HCT116 (cell line): ENCODE results near the gene OBSL1. TPM values are rescaled to one million over a fixed set of nuclear protein-coding genes. Genes with fewer than 3 reads are reported as not detected.

Experiments
- ATAC-seq: fragments of 200-7000 bp; cut with Tn5 transposase; 2 replicates; pipeline ENCODE4 v1.9.1; 2020; ENCODE audit warnings: mild to moderate bottlenecking, moderate library complexity
- BruUV-seq: library from RNA; stranded (reverse); fragments of 400-500 nt; replicated peaks from 2 replicates; lab custom pipeline; 2021; lab: Mats Ljungman, UMichigan
- CTCF ChIA-PET: fragments of 300-600 bp; sonication (Branson Sonifier 250); formaldehyde crosslinking; loops from one replicate; lab custom pipeline; 2021; ENCODE audit warnings: antibody characterized with exemption; lab: Charles Lee
- POLR2A ChIA-PET: fragments of 300-600, 350-600 bp; sonication (Branson Sonifier 250); formaldehyde crosslinking; loops from one replicate; lab custom pipeline; 2021; ENCODE audit warnings: antibody characterized with exemption; lab: Charles Lee
- RAD21 ChIA-PET, 2 experiments: fragments of 300-600 bp; sonication (Branson Sonifier 250); formaldehyde crosslinking; loops; one replicate each; lab custom pipeline; 2023; ENCODE audit warnings: low total read pairs in 2 of 2; ENCODE audit not compliant: uncharacterized antibody in 2 of 2, unreplicated experiment in 2 of 2, low non-redundant PET in 1 of 2; lab: Charles Lee
- DNase-seq: peaks from one replicate; pipeline ENCODE4 v3.0.0-alpha.2; 2010; ENCODE audit warnings: low read depth, low spot score
- H2AFZ ChIP-seq: fragments of 200-600 bp; shearing (Covaris generic), sonication (generic); 2 replicates; pipeline ENCODE4 v1.6.1; 2017; ENCODE audit warnings: low read depth, mixed run types, mixed read lengths, antibody characterized with exemption, low read length; ENCODE audit not compliant: poor library complexity, severe bottlenecking
- H3K27ac ChIP-seq: 2 replicates; pipeline ENCODE4 v1.5.1; 2012; ENCODE audit warnings: low read depth, low read length
- H3K27me3 ChIP-seq: fragments of 200-600 bp; sonication (generic); 2 replicates; pipeline ENCODE4 v1.6.1; 2016; ENCODE audit warnings: mixed run types, low read length, mixed read lengths; ENCODE audit not compliant: insufficient read depth
- H3K36me3 ChIP-seq, 2 experiments: fragments of 200-500 bp in 1 of 2; fragments of 200-600 bp in 1 of 2; sonication (Bioruptor generic) in 1 of 2; sonication (generic) in 1 of 2; 2 replicates each; pipeline versions ENCODE4 v1.5.1 to v1.6.1; 2014 to 2016; ENCODE audit warnings: low read length in 2 of 2, inconsistent platforms in 1 of 2, mixed read lengths in 1 of 2, mixed run types in 1 of 2; ENCODE audit not compliant: insufficient read depth in 2 of 2, control insufficient read depth in 1 of 2
- H3K4me1 ChIP-seq, 2 experiments: fragments of 200-600 bp in 1 of 2; sonication (generic) in 1 of 2; 2 replicates each; pipeline versions ENCODE4 v1.5.1 to v1.6.1; 2012 to 2017; ENCODE audit warnings: low read length in 2 of 2, inconsistent platforms in 1 of 2, mild to moderate bottlenecking in 1 of 2, mixed read lengths in 1 of 2, mixed run types in 1 of 2, moderate library complexity in 1 of 2; ENCODE audit not compliant: insufficient read depth in 2 of 2, control insufficient read depth in 1 of 2
- H3K4me2 ChIP-seq: fragments of 200-600 bp; sonication (generic); 2 replicates; pipeline ENCODE4 v1.6.1; 2017; ENCODE audit warnings: mixed run types, low read length, mixed read lengths
- H3K4me3 ChIP-seq, 2 experiments: fragments of 200-600 bp in 1 of 2; sonication (generic) in 1 of 2; replicated peaks in 1 of 2; 2 replicates each; pipeline ENCODE4 v1.5.1; 2011 to 2016; ENCODE audit warnings: low read length in 2 of 2, control low read depth in 1 of 2, low read depth in 1 of 2, mild to moderate bottlenecking in 1 of 2, mixed read lengths in 1 of 2, mixed run types in 1 of 2
- H3K79me2 ChIP-seq: fragments of 200-600 bp; sonication (generic); 2 replicates; pipeline ENCODE4 v1.6.1; 2017; ENCODE audit warnings: mild to moderate bottlenecking, mixed run types, low read length, moderate library complexity, mixed read lengths; ENCODE audit not compliant: insufficient read depth
- H3K9ac ChIP-seq: fragments of 200-600 bp; sonication (generic); 2 replicates; pipeline ENCODE4 v1.6.1; 2016; ENCODE audit warnings: low read length, mixed read lengths
- H3K9me2 ChIP-seq: fragments of 200-600 bp; sonication (generic), shearing (Covaris generic); 2 replicates; pipeline ENCODE4 v1.6.1; 2017; ENCODE audit warnings: mixed run types, mild to moderate bottlenecking, moderate library complexity; ENCODE audit not compliant: insufficient read depth
- H3K9me3 ChIP-seq, 2 experiments: fragments of 200-500 bp in 1 of 2; fragments of 200-600 bp in 1 of 2; sonication (Bioruptor generic) in 1 of 2; sonication (generic) in 1 of 2; 2 replicates each; pipeline ENCODE4 v1.6.1; 2014 to 2017; ENCODE audit warnings: low read length in 2 of 2, mixed read lengths in 2 of 2, inconsistent platforms in 1 of 2, low read depth in 1 of 2, mild to moderate bottlenecking in 1 of 2, mixed run types in 1 of 2, moderate library complexity in 1 of 2; ENCODE audit not compliant: control insufficient read depth in 1 of 2, insufficient read depth in 1 of 2
- H4K20me1 ChIP-seq: fragments of 200-600 bp; sonication (generic), shearing (Covaris generic); 2 replicates; pipeline ENCODE4 v1.6.1; 2017; ENCODE audit warnings: mixed run types, mild to moderate bottlenecking, moderate library complexity; ENCODE audit not compliant: insufficient read depth
- CBX3 ChIP-seq: IDR thresholded peaks from 2 replicates; pipeline ENCODE4 v1.6.1; 2012; ENCODE audit warnings: low read depth
- EZH2phosphoT487 ChIP-seq: fragments of 200-600 bp; IDR thresholded peaks from 2 replicates; pipeline ENCODE4 v1.6.1; 2018; ENCODE audit warnings: antibody characterized with exemption, borderline replicate concordance
- JUND ChIP-seq: IDR thresholded peaks from 2 replicates; pipeline ENCODE4 v1.6.1; 2012
- SIN3A ChIP-seq: IDR thresholded peaks from 2 replicates; pipeline ENCODE4 v1.6.1; 2012; ENCODE audit warnings: low read depth
- YY1 ChIP-seq: IDR thresholded peaks from 2 replicates; pipeline ENCODE4 v1.6.1; 2011; ENCODE audit warnings: low read length, low read depth, moderate library complexity, mild to moderate bottlenecking; ENCODE audit not compliant: insufficient replicate concordance; ENCODE audit errors: extremely low read depth
- ZFX ChIP-seq: fragments of 450-650 bp; IDR thresholded peaks from 2 replicates; pipeline ENCODE4 v1.6.1; 2017
- ZNF274 ChIP-seq: fragments of 200-500 bp; sonication (Bioruptor generic); IDR thresholded peaks from 2 replicates; pipeline ENCODE4 v1.6.1; 2014; ENCODE audit warnings: mild to moderate bottlenecking, low read depth, low read length, inconsistent platforms
- intact Hi-C: fragments of 100-400 bp; cut with micrococcal nuclease; formaldehyde crosslinking; loops from 2 replicates; pipeline ENCODE4 v1.10.0; 2022
- total RNA-seq: library from RNA; stranded (reverse); gene quantifications from one replicate; pipeline ENCODE4 v1.2.1, GENCODE V29; 2021; ENCODE audit not compliant: unreplicated experiment
- TF ChIP-seq, protein P1 (sequence below): IDR thresholded peaks from 2 replicates; pipeline ENCODE4 v1.6.1; 2012; ENCODE audit warnings: low read depth
- TF ChIP-seq, protein P2 (sequence below): IDR thresholded peaks from 2 replicates; pipeline ENCODE4 v1.6.1; 2012

Gene OBSL1
- total RNA-seq, 1 experiment from 2014 or later, result 45.2 TPM

DNA sequence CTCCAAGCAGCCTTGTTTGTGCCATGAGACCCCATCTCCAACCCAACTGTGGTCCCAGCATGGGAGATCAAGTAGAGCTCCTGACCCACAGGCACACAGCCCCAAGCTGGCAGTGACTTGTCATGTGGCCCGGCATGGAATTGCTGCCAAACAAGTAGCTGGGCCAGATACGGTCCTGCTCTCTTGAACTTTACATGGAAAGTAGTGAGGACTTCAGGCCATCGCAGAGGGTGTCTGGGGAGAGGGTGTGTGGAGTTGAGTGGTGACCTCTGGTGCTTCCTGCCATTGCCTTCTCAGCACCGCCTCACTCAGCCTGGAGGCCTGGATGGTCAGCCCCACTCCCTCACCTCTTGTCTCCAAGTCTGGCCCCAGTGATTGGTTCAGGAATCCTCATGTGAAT is 45.2 kb upstream of the OBSL1 start:
- DNase-seq, result no peak
- no TSS peak for BruUV-seq
- ChIA-PET CTCF (no interaction called here), POLR2A (no interaction called here), RAD21 (no interaction called here)
- Histone ChIP-seq H4K20me1 (no peaks in the 10 kb centered on the region), H3K4me2 (no peak overlapping the region), H2AFZ (no peak overlapping the region), H3K9me3 (no peaks in the 10 kb centered on the region), H3K4me3 (no peak overlapping the region), H3K9me2 (no peaks in the 10 kb centered on the region), H3K4me1 (no peaks in the 10 kb centered on the region; a peak in 1 of 4 replicates), H3K79me2 (no peaks in the 10 kb centered on the region), H3K27me3 (no peaks in the 10 kb centered on the region)
- intact Hi-C loops, result no loop called here
- no peak for TF ChIP-seq SIN3A
- TF ChIP-seq, protein P1, sequence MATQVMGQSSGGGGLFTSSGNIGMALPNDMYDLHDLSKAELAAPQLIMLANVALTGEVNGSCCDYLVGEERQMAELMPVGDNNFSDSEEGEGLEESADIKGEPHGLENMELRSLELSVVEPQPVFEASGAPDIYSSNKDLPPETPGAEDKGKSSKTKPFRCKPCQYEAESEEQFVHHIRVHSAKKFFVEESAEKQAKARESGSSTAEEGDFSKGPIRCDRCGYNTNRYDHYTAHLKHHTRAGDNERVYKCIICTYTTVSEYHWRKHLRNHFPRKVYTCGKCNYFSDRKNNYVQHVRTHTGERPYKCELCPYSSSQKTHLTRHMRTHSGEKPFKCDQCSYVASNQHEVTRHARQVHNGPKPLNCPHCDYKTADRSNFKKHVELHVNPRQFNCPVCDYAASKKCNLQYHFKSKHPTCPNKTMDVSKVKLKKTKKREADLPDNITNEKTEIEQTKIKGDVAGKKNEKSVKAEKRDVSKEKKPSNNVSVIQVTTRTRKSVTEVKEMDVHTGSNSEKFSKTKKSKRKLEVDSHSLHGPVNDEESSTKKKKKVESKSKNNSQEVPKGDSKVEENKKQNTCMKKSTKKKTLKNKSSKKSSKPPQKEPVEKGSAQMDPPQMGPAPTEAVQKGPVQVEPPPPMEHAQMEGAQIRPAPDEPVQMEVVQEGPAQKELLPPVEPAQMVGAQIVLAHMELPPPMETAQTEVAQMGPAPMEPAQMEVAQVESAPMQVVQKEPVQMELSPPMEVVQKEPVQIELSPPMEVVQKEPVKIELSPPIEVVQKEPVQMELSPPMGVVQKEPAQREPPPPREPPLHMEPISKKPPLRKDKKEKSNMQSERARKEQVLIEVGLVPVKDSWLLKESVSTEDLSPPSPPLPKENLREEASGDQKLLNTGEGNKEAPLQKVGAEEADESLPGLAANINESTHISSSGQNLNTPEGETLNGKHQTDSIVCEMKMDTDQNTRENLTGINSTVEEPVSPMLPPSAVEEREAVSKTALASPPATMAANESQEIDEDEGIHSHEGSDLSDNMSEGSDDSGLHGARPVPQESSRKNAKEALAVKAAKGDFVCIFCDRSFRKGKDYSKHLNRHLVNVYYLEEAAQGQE, result no peak
- TF ChIP-seq, protein P2, sequence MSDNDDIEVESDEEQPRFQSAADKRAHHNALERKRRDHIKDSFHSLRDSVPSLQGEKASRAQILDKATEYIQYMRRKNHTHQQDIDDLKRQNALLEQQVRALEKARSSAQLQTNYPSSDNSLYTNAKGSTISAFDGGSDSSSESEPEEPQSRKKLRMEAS, result no peak
- TF ChIP-seq, all 23 proteins: peak for 0
- Histone ChIP-seq H3K36me3 (no peaks in the 10 kb centered on the region), H3K9ac (no peak overlapping the region), H3K27ac (no peak overlapping the region)
- ATAC-seq, result no peak

DNA sequence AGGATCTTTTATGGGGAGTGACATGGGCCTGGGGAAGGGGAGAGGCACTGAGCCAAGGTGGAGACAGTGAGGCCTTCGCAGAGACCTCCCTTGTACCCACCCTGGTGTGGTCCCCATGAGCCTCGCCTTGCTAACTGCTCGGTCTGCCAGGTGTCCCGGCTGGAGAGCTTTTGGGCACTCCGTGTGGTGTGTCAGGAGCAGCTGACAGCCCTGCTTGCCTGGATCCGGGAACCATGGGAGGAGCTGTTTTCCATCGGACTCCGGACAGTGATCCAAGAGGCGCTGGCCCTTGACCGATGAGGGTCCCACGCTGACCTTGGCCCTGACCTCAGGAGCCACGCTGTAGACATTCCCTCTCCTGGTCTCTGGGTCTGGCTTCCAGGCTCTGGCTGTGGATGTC is 44.6 kb upstream of the OBSL1 start:
- ATAC-seq (no peak), DNase-seq (no peak)
- intact Hi-C loops, result no loop called here
- TF ChIP-seq JUND (no peak), YY1 (no peak), ZNF274 (no peak), CBX3 (no peak), ZFX (no peak), EZH2phosphoT487 (no peak)
- TF ChIP-seq, protein P1, result no peak
- no peaks in the 10 kb centered on the region for H3K36me3 ChIP-seq
- no peaks in the 10 kb centered on the region for H4K20me1 ChIP-seq
- no peak overlapping the region for H3K4me2 ChIP-seq
- H3K9me2 ChIP-seq, result no peaks in the 10 kb centered on the region
- H3K4me3 ChIP-seq, result no peak overlapping the region
- H3K4me1 ChIP-seq, result no peaks in the 10 kb centered on the region; a peak in 1 of 4 replicates
- H3K79me2 ChIP-seq, result no peaks in the 10 kb centered on the region
- H3K27me3 ChIP-seq, result no peaks in the 10 kb centered on the region
- POLR2A ChIA-PET, result no interaction called here
- no peak overlapping the region for H2AFZ ChIP-seq
- no peak overlapping the region for H3K9ac ChIP-seq
- no peak overlapping the region for H3K27ac ChIP-seq
- BruUV-seq, result no TSS peak
- CTCF ChIA-PET, result no interaction called here
- RAD21 ChIA-PET, result no interaction called here
- no peaks in the 10 kb centered on the region for H3K9me3 ChIP-seq
